Sigmoid colon (tissue), 7 donors: ENCODE measurements around the gene EXOC1. TPM values are rescaled to one million over a fixed set of nuclear protein-coding genes. Genes with fewer than 3 reads are reported as not detected.
"Not testable (repeated sequence)": the region's sequence is repeated elsewhere in the genome, so short reads cannot be mapped to it uniquely, and the experiment has no call there.

Experiments used
- DNase-seq: peaks from one replicate; pipeline ENCODE4 v3.0.0-alpha.2; 2019
- H3K27ac ChIP-seq, 4 donors: fragments of 200-600 bp; sonication (generic); one replicate each; pipeline ENCODE4 v1.5.1; 2016 to 2019; ENCODE audit warnings: mild to moderate bottlenecking in 1 of 4
- H3K27me3 ChIP-seq, 3 donors: fragments of 200-600 bp; sonication (generic); one replicate each; pipeline ENCODE4 v1.5.1; 2019; ENCODE audit warnings: mild to moderate bottlenecking in 1 of 3
- H3K36me3 ChIP-seq, 4 donors: fragments of 200-600 bp; sonication (generic); one replicate each; pipeline ENCODE4 v1.5.1; 2016 to 2019
- H3K4me1 ChIP-seq, 4 donors: fragments of 200-600 bp; sonication (generic); one replicate each; pipeline ENCODE4 v1.5.1; 2017 to 2019
- H3K4me3 ChIP-seq, 4 donors: fragments of 200-600 bp; sonication (generic); one replicate each; pipeline ENCODE4 v1.5.1; 2017 to 2019; ENCODE audit warnings: mild to moderate bottlenecking in 2 of 4, moderate library complexity in 1 of 4
- H3K9me3 ChIP-seq, 4 donors: fragments of 200-600 bp in 3 of 4; sonication (generic) in 3 of 4; one replicate each; pipeline versions ENCODE4 v1.5.1 to v1.6.1; 2013 to 2019
- CTCF ChIP-seq, 4 experiments: fragments of 450-650 bp in 3 of 4; fragments of 200-600 bp in 1 of 4; IDR thresholded peaks; one replicate each; pipeline ENCODE4 v1.5.1; 2016 to 2019; ENCODE audit warnings: antibody characterized with exemption in 4 of 4, mild to moderate bottlenecking in 3 of 4, moderate library complexity in 2 of 4
- EP300 ChIP-seq, 4 donors: sonication (generic); formaldehyde crosslinking; IDR thresholded peaks; one replicate each; pipeline ENCODE4 v1.6.1; 2017; ENCODE audit warnings: antibody characterized with exemption in 4 of 4
- POLR2A ChIP-seq, 2 donors: fragments of 450-650 bp; IDR thresholded peaks; one replicate each; pipeline ENCODE4 v1.6.1; 2016; ENCODE audit warnings: antibody characterized with exemption in 2 of 2, mild to moderate bottlenecking in 2 of 2, moderate library complexity in 2 of 2
- POLR2AphosphoS5 ChIP-seq, 4 donors: sonication (generic); formaldehyde crosslinking; IDR thresholded peaks; one replicate each; pipeline ENCODE4 v1.6.1; 2017; ENCODE audit warnings: antibody characterized with exemption in 4 of 4
- WGBS, 2 donors: extraction: QIAGEN DNeasy Blood & Tissue Kit; methylation state at CpG; one replicate each; pipeline ENCODE4 v1.1.7; 2013; 5-methylcytosine and 5-hydroxymethylcytosine counted together
- intact Hi-C: fragments of 100-400 bp; cut with DNase I; formaldehyde crosslinking; loops from one replicate; pipeline ENCODE4 v1.15.1; 2023
- polyA plus RNA-seq, 3 donors: library from polyadenylated mRNA; stranded (reverse); fragments of 200-250 nt; gene quantifications; one replicate each; pipeline ENCODE4 v1.2.3, GENCODE V29; 2013
- total RNA-seq, 4 donors: library from RNA; depleted of rRNA; stranded (reverse); fragments of >200 nt; gene quantifications; one replicate each; pipeline ENCODE4 v1.1.0, GENCODE V29; 2016
- donor health status: healthy with polysubstance abuse.
- donor health status: Bipolar disorder and iron deficiency.
- donor health status: healthy.

The EXOC1 gene
- total and polyA plus RNA-seq, 7 donors: 14.5 to 49.0 (median 18.3) TPM

GRCh38 chr4:55931833-55932232, 78.4 kb downstream of the EXOC1 start:
- WGBS, 2 donors: 93% methylated on average over 3 of the region's 3 CpGs
- Histone ChIP-seq H3K36me3 (no peaks in the 10 kb centered on the region), H3K4me1 (no peaks in the 10 kb centered on the region), H3K9me3 (no peaks in the 10 kb centered on the region), H3K27ac (no peak overlapping the region), H3K27me3 (no peaks in the 10 kb centered on the region), H3K4me3 (no peak overlapping the region)
- no peak for TF ChIP-seq EP300 (IDR thresholded peaks at IDR 0.05)
- TF ChIP-seq POLR2A (IDR thresholded peaks at IDR 0.05): no peak
- no peak for TF ChIP-seq POLR2AphosphoS5 (IDR thresholded peaks at IDR 0.05)
- no peak for TF ChIP-seq CTCF (IDR thresholded peaks at IDR 0.05)
- DNase-seq: no peak
- intact Hi-C loops: no loop called here

GRCh38 chr4:55932511-55932910, 79.1 kb downstream of the EXOC1 start:
- 96 to 97% methylated on average over 3 of the region's 3 CpGs for WGBS, 2 donors
- no peak overlapping the region for H3K4me3 ChIP-seq
- no peak overlapping the region for H3K27ac ChIP-seq
- DNase-seq: no peak
- H3K27me3 ChIP-seq: no peaks in the 10 kb centered on the region
- no peaks in the 10 kb centered on the region for H3K4me1 ChIP-seq
- intact Hi-C loops: no loop called here
- no peak for TF ChIP-seq POLR2AphosphoS5 (IDR thresholded peaks at IDR 0.05)
- TF ChIP-seq CTCF (IDR thresholded peaks at IDR 0.05): no peak
- TF ChIP-seq EP300 (IDR thresholded peaks at IDR 0.05): no peak
- no peak for TF ChIP-seq POLR2A (IDR thresholded peaks at IDR 0.05)
- no peaks in the 10 kb centered on the region for H3K36me3 ChIP-seq
- H3K9me3 ChIP-seq: peaks cover 0 to 4% (median 0%) of the 10 kb centered on the region in 4 donors

GRCh38 chr4:55933611-55934010, 80.2 kb downstream of the EXOC1 start:
- peaks cover 0 to 4% (median 0%) of the 10 kb centered on the region in 4 donors for H3K9me3 ChIP-seq
- TF ChIP-seq EP300 (IDR thresholded peaks at IDR 0.05) (no peak), POLR2A (IDR thresholded peaks at IDR 0.05) (no peak), CTCF (IDR thresholded peaks at IDR 0.05) (no peak), POLR2AphosphoS5 (IDR thresholded peaks at IDR 0.05) (no peak)
- no peaks in the 10 kb centered on the region for H3K27me3 ChIP-seq
- H3K36me3 ChIP-seq: no peaks in the 10 kb centered on the region
- WGBS, 2 donors: 79 to 86% methylated on average over 2 of the region's 2 CpGs
- no peak overlapping the region for H3K27ac ChIP-seq
- H3K4me1 ChIP-seq: no peaks in the 10 kb centered on the region
- no peak overlapping the region for H3K4me3 ChIP-seq
- DNase-seq: no peak
- intact Hi-C loops: no loop called here

GRCh38 chr4:55935907-55936306, 82.5 kb downstream of the EXOC1 start:
- DNase-seq, H3K27ac ChIP-seq, H3K4me3 ChIP-seq, H3K27me3 ChIP-seq, H3K9me3 ChIP-seq, H3K4me1 ChIP-seq, intact Hi-C loops, H3K36me3 ChIP-seq: not testable (repeated sequence)
- 97% methylated on average over 6 of the region's 6 CpGs for WGBS, 2 donors

GRCh38 chr4:55938481-55938880, 85.0 kb downstream of the EXOC1 start:
- no peak for TF ChIP-seq POLR2AphosphoS5 (IDR thresholded peaks at IDR 0.05)
- no peak for TF ChIP-seq POLR2A (IDR thresholded peaks at IDR 0.05)
- WGBS, 2 donors: 96 to 98% methylated on average over 1 of the region's 1 CpG
- Histone ChIP-seq H3K27ac (no peak overlapping the region), H3K9me3 (peaks cover 0 to 4% (median 0%) of the 10 kb centered on the region in 4 donors), H3K27me3 (no peaks in the 10 kb centered on the region), H3K36me3 (no peaks in the 10 kb centered on the region), H3K4me1 (no peaks in the 10 kb centered on the region), H3K4me3 (no peak overlapping the region)
- intact Hi-C loops: no loop called here
- no peak for DNase-seq

- H3K9me3 ChIP-seq: peaks cover 0 to 4% (median 0%) of the 10 kb centered on the region in 4 donors
- no peaks in the 10 kb centered on the region for H3K4me1 ChIP-seq
- no peak overlapping the region for H3K4me3 ChIP-seq
- no peaks in the 10 kb centered on the region for H3K27me3 ChIP-seq
- no peak for DNase-seq
- 52 to 77% methylated on average over 2 of the region's 2 CpGs for WGBS, 2 donors
- intact Hi-C loops: no loop called here
- H3K27ac ChIP-seq: no peak overlapping the region
- TF ChIP-seq POLR2A (IDR thresholded peaks at IDR 0.05) (no peak), POLR2AphosphoS5 (IDR thresholded peaks at IDR 0.05) (no peak), EP300 (IDR thresholded peaks at IDR 0.05) (no peak), CTCF (IDR thresholded peaks at IDR 0.05) (no peak)
- H3K36me3 ChIP-seq: no peaks in the 10 kb centered on the region
These were observed 86.0 kb downstream of the EXOC1 start for GRCh38 chr4:55939421-55939820.
